HG03135 (cell line): ENCODE results near the gene TRMT1.

Experiments used
- ATAC-seq: cut with Tn5 transposase; IDR thresholded peaks from one replicate; pipeline ENCODE4 v1.9.1; 2021; ENCODE audit warnings: mild to moderate bottlenecking, moderate library complexity; ENCODE audit not compliant: unreplicated experiment

Gene TRMT1

DNA sequence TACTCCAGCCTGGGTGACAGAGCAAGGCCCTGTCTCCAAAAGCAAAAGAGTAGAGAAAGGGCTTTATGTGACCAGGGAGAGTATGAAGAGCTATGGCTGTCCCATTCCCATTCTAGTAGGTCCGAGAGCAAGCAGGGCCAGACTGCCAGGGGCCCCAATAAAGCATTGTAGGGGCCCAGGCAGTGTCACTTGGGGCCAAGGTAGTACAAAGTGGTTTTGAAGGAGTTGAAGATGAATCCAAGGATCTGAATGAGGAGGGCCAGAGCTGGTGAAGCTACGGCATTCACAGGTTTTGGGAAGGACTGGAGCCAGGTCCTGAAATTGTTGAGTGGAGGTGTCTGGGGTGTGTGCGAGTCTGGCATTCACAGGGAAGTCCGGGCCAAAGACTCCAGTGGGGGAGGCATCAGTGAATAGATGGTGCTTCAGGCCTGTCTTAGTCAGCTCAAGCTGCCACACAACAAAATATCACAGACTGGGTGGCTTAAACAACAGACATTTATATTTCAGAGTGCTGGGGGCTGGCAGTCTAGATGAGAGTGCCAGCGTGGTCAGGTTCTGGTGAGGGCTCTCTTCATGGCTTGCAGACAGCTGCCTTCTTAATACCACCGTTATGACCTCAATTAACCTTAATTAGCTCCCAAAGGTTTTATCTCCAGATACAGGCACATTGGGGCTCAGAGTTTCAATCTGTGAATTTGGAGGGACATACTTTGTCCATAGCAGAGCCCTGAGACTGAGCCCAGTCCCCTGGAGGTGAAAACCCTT, 11.5 kb upstream of the TRMT1 start:
- no peak for ATAC-seq

DNA sequence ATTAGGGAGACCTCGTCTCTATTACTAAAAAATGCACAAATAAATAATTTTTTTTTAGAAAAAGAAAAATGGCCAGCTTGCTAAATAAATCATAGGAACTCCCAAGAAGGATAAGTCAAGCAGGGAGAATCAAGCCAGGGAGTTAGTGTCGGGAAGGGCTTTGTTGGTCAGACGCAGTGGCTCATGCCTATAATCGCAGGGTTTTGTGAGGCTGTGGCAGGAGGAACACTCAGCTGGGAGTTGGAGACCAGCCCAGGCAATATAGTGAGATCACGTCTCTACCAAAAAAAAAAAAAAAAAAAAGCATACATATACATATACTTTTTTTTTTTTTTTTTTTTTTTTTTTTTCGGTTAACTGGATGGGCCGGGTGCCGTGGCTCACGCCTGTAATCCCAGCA, 10.5 kb upstream of the TRMT1 start:
- ATAC-seq = no peak

DNA sequence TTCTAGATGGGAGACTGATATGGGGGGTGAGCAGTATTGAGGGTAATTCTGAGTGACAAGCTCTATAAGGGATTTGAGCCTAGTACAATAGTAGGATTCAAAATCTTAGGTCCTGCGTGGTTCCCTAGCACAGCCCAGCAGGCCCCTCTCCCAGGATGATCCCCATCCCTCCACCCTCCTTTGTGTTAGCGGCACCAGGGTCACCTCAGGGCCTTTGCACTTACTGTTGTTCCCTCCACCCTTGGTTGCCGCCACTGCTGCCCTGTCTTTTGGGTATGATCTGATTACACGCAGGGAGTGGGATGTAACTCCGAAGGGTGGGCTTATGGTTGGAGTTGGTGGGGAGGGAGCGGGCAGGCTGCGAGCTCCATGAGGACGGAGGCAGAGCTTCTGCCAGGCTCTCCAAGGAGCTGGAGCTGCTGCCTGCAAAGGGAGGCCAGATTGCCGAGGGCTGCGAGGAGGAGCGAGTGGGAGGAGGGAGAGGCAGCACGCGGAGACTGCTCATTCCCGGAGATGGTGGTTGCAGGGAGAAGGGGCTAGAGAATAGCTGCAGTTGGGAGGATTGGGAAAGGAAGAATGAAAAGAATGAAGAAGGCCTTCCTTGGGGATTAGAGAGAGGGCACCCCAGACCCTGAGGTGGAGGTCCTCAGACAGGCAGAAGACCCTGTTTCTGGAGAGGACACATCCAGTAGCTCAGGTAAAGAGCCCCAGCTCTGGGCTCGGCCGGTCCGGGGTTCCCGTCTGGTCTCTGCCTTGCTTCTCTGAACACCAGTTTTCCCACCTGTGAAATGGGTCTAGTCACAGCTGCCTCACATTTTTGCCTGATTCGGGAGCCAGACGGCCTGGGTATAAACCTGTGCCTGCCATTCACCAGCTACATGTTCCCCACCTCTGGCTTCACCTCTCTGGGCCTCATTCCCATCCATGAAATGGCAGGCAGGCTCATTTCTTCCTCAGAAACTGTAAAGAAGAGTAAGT, 6.7 kb upstream of the TRMT1 start:
- no peak for ATAC-seq

GRCh38 chr19:13122275-13122878, 5.8 kb upstream of the TRMT1 start:
- ATAC-seq = no peak

- no peak for ATAC-seq
These were observed 5.2 kb upstream of the TRMT1 start for GRCh38 chr19:13121551-13122274.

DNA sequence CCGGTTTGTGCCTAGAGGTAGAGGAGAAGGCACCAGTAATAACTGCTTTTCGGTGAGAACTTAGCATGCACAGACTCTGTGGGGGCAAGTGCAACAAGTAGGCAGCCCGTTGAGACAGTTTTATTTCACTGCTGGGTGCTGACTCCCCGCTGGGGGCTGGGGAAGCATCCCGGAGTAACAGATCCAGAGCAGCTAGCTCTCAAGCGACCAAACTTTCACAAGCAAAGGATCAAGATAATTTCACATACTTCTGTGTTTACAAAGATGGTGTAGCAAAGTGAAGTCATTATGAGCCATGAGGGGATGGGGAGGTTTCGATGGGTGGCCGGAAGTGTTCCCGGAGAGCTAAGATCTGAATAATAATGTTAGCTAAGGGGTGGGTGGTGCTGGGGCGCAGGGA, 4.3 kb upstream of the TRMT1 start:
- ATAC-seq = no peak

- ATAC-seq = no peak
These were observed 3.5 kb upstream of the TRMT1 start for GRCh38 chr19:13120031-13120430.

DNA sequence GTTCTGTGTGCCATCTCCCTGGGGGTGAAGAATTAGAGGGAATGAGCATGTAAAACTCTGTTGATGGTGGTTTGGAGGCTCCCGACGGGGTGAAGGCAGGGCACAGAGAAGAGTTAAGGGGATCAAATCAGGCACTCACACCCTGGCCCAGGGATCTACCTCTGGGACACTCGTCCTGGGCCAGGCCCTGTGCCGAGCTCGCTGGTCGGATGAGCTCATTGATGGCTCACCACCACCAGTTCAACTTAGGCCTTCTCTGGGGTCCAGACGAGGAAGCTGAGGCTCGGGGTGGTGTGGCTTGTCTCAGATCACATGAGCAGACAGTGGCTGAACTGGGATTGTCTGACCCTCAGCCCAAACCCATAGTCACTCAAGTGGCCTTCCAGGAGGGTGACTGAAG, 3.1 kb upstream of the TRMT1 start:
- no peak for ATAC-seq

DNA sequence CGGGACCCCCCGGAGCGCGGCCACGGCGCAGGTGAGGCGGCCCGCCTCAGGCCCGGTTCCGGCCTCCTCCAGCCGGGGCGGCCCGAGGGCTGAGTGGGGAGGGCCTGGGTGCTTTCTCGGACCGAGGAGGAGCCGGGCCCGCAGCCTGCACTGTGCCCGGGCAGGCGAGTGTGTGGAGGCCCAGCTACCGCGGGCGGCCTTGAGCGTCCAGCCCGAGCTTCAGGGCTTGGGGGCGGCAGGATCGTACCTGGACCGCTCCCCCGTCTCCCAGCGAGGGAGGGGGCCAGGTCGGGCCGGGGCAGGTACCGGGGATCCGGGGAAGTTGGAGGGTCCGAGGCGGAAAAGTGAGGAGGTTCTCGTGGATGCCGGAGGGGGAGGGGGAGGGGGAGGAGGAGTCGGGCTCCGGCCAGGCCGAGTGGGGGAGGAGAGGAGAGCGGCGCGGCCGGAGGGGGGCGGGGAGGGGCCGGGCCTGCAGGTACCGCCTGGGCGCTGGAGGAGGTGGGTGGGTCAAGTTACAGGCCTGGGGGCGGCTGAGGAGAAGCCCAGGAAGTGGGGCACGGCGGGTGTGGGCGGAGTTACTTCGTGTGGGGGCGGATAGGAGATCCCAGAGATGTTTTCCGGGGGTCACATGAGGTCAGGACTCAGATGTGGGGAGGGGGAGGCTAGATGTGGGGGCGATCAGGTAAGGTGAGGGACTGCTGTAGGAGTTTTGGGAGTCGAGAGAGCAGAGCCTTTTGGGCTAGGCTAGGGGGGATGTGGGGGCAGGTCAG, 2.1 kb upstream of the TRMT1 start:
- no peak for ATAC-seq

GRCh38 chr19:13117772-13118423, 1.4 kb upstream of the TRMT1 start, which contains the start of gene NACC1:
NACC1 (plus strand) TSS chr19:13118264; CDS start chr19:13135208, 16,944 bp downstream.
- ATAC-seq = peak; percentile 55

- ATAC-seq = peak; percentile 8
These were observed 734 bp upstream of the TRMT1 start for GRCh38 chr19:13117176-13117771.

GRCh38 chr19:13115936-13116281, 631 bp downstream of the TRMT1 start:
- no peak for ATAC-seq

- no peak for ATAC-seq
These were observed 4.0 kb downstream of the TRMT1 start for GRCh38 chr19:13112555-13112954.

- ATAC-seq = no peak
These were observed 6.4 kb downstream of the TRMT1 start for GRCh38 chr19:13110099-13110610.

- no peak for ATAC-seq
These were observed 7.0 kb downstream of the TRMT1 start for GRCh38 chr19:13109361-13110098.

DNA sequence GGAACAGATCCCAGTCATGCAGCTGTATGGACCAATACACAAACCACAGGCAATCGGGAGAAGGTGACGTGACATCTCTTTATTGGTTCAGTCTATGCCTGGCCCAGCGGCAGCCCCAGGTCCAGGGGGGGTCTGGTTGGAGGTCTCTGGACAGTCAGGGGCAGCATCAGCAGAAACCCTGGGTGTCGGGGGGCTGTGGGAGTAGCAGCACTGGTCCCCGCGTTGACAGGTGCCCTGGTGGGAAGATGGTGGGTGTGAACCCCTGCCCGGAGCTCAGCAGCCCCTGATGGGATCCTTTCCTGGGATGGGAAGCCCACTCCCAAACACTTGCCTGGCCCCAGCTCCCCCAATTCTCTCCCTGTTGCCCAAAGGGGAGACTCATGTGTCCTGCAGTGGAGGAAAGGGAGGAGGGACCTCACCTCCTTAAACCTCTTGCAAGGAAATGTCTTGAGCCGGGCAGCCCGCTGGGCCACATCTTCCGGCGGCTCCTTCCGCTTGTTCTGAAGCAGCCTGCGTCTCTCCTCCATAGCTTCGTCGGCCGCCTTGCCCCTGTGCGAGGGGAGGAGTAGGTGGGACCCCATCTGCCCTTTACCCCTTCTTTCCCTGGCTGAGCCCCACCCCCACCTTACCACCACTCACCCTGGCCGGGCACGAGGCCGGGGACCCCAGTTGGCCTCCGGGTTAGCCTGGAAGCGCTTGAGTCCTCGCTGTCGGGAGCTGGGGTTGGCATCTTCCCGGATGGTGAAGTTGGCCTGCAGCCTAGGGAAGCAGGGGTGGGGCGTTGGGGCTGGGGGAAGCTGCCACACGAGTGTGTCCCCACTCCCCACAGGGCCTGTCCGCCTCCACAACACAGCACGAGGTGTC, 11.5 kb downstream of the TRMT1 start:
- no peak for ATAC-seq

- ATAC-seq = peak; percentile 35
These were observed 12.1 kb downstream of the TRMT1 start for GRCh38 chr19:13104360-13104847.
